ENCODE results near the gene CUL3. TPM values are rescaled to one million over a fixed set of nuclear protein-coding genes. Genes with fewer than 3 reads are reported as not detected.
A peak's percentile ranks its signal among the peaks of the same experiment; 100 is the strongest.
"Not testable (repeated sequence)": the region's sequence is repeated elsewhere in the genome, so short reads cannot be mapped to it uniquely, and the experiment has no call there.

The CUL3 gene
- total RNA-seq, 6 donors from 2014 or later: 24.6 to 117 (median 58.0) TPM

DNA sequence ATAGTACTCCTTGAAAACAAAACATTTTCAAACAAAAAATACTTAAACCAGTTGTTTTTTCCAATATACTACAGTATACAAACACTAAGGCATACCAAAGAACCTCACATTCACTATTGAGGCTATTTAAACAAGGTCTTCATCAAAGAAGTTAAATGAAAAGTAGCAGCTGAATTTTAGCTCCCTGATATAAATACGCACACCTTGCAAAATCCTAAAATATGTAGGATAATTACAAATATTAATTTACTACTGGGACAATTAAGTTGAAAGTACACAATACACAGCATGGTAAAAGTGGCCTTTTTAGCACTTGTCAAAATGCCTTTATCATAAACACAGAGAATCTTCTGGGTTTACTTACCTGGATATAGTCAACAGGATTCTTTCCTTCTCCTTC lies 78.7 kb downstream of the CUL3 start:
- no peak overlapping the region for H3K4me3 ChIP-seq
- peaks cover 19 to 50% (median 27%) of the 10 kb centered on the region in 4 donors for H3K36me3 ChIP-seq
- WGBS, 2 donors: 100% methylated on average over 1 of the region's 1 CpG
- TF ChIP-seq POLR2AphosphoS5 (IDR thresholded peaks at IDR 0.05) (no peak), EP300 (IDR thresholded peaks at IDR 0.05) (no peak), POLR2A (IDR thresholded peaks at IDR 0.05) (no peak)
- TF ChIP-seq, protein P1, sequence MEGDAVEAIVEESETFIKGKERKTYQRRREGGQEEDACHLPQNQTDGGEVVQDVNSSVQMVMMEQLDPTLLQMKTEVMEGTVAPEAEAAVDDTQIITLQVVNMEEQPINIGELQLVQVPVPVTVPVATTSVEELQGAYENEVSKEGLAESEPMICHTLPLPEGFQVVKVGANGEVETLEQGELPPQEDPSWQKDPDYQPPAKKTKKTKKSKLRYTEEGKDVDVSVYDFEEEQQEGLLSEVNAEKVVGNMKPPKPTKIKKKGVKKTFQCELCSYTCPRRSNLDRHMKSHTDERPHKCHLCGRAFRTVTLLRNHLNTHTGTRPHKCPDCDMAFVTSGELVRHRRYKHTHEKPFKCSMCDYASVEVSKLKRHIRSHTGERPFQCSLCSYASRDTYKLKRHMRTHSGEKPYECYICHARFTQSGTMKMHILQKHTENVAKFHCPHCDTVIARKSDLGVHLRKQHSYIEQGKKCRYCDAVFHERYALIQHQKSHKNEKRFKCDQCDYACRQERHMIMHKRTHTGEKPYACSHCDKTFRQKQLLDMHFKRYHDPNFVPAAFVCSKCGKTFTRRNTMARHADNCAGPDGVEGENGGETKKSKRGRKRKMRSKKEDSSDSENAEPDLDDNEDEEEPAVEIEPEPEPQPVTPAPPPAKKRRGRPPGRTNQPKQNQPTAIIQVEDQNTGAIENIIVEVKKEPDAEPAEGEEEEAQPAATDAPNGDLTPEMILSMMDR (IDR thresholded peaks at IDR 0.05): no peak
- H3K27me3 ChIP-seq: no peaks in the 10 kb centered on the region
- H3K4me1 ChIP-seq: no peaks in the 10 kb centered on the region
- no peak for ATAC-seq (ENCODE audit: low FRiP score in 2 of 2)
- no peak for DNase-seq
- no peaks in the 10 kb centered on the region for H3K9me3 ChIP-seq
- H3K27ac ChIP-seq: no peak overlapping the region

DNA sequence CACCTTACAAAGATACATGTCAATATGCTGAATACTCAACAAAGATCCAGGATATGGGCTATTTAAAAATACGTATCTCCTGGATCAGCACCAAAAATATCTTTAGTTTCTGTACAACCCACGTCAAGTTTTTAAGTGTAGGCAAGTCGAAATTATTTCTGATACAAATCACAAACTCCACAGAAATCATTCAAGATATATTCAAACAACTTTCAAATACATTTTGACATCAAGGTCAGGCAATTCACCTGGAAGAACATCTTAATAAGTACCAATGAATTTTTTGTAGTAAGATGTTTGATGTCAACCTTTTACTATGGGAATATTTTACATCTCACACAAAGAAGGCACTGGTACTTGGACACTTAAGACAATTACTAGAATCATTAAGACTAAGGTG lies 86.2 kb downstream of the CUL3 start:
- Histone ChIP-seq H3K27me3 (no peaks in the 10 kb centered on the region), H3K4me3 (no peak overlapping the region), H3K9me3 (no peaks in the 10 kb centered on the region), H3K27ac (no peak overlapping the region), H3K4me1 (no peaks in the 10 kb centered on the region), H3K36me3 (peaks cover 27 to 80% (median 31%) of the 10 kb centered on the region in 4 donors)
- no peak for DNase-seq
- ATAC-seq (ENCODE audit: low FRiP score in 2 of 2): no peak
- TF ChIP-seq POLR2A (IDR thresholded peaks at IDR 0.05) (no peak), EP300 (IDR thresholded peaks at IDR 0.05) (no peak), POLR2AphosphoS5 (IDR thresholded peaks at IDR 0.05) (no peak)
- TF ChIP-seq, protein P1 (IDR thresholded peaks at IDR 0.05): no peak
- WGBS, 2 donors: 88% methylated on average over 3 of the region's 3 CpGs

DNA sequence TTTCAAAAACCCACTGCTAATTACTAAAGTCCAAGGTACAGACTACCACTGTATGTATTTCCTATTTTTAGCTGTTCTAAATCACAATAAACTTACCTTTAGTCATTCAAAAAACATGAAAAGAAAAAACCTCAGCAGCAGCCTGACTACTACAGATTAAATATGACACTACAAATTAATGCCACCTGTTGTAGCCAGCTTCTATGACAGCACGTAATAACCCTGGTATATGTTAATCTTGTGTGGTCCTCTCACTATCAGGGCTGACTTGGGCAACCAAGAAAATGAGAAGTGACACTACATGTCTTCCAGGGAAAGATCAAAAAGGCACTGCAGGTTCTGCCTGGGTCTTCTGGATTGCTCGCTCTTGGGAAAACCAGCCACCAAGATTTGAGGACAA lies 92.6 kb downstream of the CUL3 start:
- no peak for DNase-seq
- TF ChIP-seq EP300 (IDR thresholded peaks at IDR 0.05) (no peak), POLR2AphosphoS5 (IDR thresholded peaks at IDR 0.05) (no peak), POLR2A (IDR thresholded peaks at IDR 0.05) (no peak)
- 95 to 98% methylated on average over 2 of the region's 2 CpGs for WGBS, 2 donors

DNA sequence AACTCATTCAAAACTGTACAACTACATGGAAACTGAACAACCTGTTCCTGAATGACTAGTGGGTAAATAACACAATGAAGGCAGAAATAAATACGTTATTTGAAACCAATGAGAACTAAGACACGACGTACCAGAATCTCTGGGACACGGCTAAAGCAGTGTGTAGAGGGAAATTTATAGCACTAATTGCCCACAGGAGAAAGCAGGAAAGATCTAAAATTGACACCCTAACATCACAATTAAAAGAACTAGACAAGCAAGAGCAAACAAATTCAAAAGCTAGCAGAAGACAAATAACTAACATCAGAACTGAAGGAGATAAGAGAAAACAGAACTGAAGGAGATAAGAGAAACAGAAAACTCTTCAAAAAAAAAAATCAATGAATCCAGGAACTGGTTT lies 97.2 kb downstream of the CUL3 start:
- not testable (repeated sequence) for ATAC-seq (ENCODE audit: low FRiP score in 2 of 2); H3K27me3 ChIP-seq; H3K27ac ChIP-seq; H3K9me3 ChIP-seq; DNase-seq; H3K4me3 ChIP-seq
- Histone ChIP-seq H3K4me1 (peaks cover 10 to 31% (median 17%) of the 10 kb centered on the region in 4 donors), H3K36me3 (peaks cover 0 to 18% (median 3%) of the 10 kb centered on the region in 4 donors)
- WGBS, 2 donors: 95 to 98% methylated on average over 4 of the region's 4 CpGs

More for the DNA sequence above, 92.6 kb downstream of the CUL3 start:
- Histone ChIP-seq H3K36me3 (peaks cover 4 to 36% (median 11%) of the 10 kb centered on the region in 4 donors), H3K9me3 (peaks cover 0 to 7% (median 0%) of the 10 kb centered on the region in 4 donors), H3K27me3 (no peaks in the 10 kb centered on the region), H3K4me1 (peaks cover 0 to 12% (median 0%) of the 10 kb centered on the region in 4 donors), H3K27ac (no peak overlapping the region), H3K4me3 (no peak overlapping the region)
- no peak for ATAC-seq (ENCODE audit: low FRiP score in 2 of 2)

DNA sequence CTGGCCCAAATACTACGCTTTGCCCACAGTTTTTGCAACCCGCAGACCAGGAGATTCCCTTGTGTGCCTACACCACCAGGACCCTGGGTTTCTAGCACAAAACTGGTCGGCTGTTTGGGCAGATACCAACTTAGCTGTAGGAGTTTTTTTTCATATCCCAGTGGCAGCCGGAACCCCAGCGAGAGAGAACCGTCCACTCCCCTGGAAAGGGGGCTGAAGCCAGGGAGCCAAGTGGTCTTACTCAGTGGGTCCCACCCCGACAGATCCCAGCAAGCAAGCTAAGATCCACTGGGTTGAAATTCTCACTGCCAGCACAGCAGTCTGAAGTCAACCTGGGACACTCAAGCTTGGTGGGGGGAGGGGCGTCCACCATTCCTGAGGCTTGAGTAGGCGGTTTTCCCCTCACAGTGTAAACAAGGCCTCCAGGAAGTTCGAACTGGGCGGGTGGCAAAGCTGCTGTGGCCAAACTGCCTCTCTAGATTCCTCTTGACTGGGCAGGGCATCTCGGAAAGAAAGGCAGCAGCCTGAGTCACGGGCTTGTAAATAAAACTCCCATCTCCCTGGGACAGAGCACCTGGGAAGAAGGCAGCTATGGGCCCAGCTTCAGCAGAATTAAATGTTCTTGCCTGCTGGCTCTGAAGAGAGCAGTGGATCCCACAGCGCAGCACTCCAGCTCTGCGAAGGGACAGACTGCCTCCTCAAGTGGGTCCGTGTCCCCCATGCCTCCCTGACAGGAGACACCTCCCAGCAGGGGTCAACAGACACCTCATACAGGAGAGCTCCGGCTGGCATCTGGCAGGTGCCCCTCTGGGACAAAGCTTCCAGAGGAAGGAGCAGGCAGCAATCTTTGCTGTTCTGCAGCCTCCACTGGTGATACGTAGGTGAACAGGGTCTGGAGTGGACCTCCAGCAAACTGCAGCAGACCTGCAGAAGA lies 99.8 kb downstream of the CUL3 start:
- ATAC-seq (ENCODE audit: low FRiP score in 2 of 2) (peak; percentile 61 to 92), DNase-seq (peak in 1 of 2 donors; percentile 96)
- peak overlapping the region; percentile 80 to 84 (median 80) for H3K27ac ChIP-seq
- 57 to 59% methylated on average over 13 to 14 of the region's 18 CpGs for WGBS, 2 donors
- not testable (repeated sequence) for H3K9me3 ChIP-seq, H3K4me3 ChIP-seq, H3K27me3 ChIP-seq
- TF ChIP-seq EP300 (IDR thresholded peaks at IDR 0.05) (peak in 2 of 4 donors; percentile 53 to 93), POLR2AphosphoS5 (IDR thresholded peaks at IDR 0.05) (peak in 1 of 2 donors; percentile 72), POLR2A (IDR thresholded peaks at IDR 0.05) (peak in 1 of 4 donors; percentile 34)
- H3K36me3 ChIP-seq: peaks cover 0 to 18% (median 2%) of the 10 kb centered on the region in 4 donors
- H3K4me1 ChIP-seq: peaks cover 10 to 31% (median 17%) of the 10 kb centered on the region in 4 donors

DNA sequence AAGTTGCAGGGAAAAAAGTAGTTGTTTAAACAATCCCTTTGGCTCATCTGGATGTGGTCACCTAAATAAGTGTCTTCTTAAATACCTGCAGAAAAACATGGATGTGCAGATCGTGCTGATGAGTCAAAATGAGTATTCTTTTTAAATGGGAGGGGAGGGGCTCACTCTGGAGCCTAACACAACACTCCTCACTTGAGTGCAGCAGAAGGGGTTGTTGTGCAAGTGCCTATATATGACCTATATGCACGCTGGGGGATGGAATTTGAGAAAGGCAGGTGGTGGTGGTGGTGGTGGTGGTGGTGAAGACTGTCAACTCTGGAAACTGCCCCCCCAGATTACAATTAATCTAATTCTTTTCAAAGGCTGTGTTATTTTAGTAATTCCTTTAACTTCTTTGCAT lies 105.3 kb downstream of the CUL3 start:
- peaks cover 11 to 40% (median 27%) of the 10 kb centered on the region in 4 donors for H3K36me3 ChIP-seq
- DNase-seq (no peak), ATAC-seq (ENCODE audit: low FRiP score in 2 of 2) (no peak)
- WGBS, 2 donors: 76 to 88% methylated on average over 2 of the region's 2 CpGs
- H3K27me3 ChIP-seq: no peaks in the 10 kb centered on the region
- no peak overlapping the region for H3K27ac ChIP-seq
- TF ChIP-seq POLR2AphosphoS5 (IDR thresholded peaks at IDR 0.05) (no peak), POLR2A (IDR thresholded peaks at IDR 0.05) (no peak), EP300 (IDR thresholded peaks at IDR 0.05) (no peak)
- TF ChIP-seq, protein P1 (IDR thresholded peaks at IDR 0.05): no peak
- H3K9me3 ChIP-seq: no peaks in the 10 kb centered on the region
- peaks cover 0 to 3% (median 2%) of the 10 kb centered on the region in 4 donors for H3K4me1 ChIP-seq
- no peak overlapping the region for H3K4me3 ChIP-seq
